ENCODE measurements around the gene NIFK.

DNA sequence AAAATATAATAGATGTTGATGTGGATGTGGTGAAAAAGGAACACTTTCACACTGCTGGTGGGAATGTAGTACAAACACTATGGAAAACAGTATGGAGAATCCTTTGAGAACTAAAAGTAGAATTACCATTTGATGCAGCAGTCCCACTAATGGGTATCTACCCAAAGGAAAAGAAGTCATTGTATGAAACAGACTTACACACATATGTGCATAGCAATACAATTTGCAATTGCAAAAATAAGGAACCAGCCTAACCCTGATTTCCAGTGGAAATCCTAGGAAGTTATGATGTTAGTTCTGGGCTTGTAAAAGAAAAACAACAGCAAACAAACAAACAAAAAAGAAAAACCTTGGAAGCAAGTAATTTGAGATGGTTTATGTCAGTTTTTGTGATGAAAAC, 58.8 kb downstream of the NIFK start:
- TF ChIP-seq, protein P1, sequence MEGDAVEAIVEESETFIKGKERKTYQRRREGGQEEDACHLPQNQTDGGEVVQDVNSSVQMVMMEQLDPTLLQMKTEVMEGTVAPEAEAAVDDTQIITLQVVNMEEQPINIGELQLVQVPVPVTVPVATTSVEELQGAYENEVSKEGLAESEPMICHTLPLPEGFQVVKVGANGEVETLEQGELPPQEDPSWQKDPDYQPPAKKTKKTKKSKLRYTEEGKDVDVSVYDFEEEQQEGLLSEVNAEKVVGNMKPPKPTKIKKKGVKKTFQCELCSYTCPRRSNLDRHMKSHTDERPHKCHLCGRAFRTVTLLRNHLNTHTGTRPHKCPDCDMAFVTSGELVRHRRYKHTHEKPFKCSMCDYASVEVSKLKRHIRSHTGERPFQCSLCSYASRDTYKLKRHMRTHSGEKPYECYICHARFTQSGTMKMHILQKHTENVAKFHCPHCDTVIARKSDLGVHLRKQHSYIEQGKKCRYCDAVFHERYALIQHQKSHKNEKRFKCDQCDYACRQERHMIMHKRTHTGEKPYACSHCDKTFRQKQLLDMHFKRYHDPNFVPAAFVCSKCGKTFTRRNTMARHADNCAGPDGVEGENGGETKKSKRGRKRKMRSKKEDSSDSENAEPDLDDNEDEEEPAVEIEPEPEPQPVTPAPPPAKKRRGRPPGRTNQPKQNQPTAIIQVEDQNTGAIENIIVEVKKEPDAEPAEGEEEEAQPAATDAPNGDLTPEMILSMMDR (IDR thresholded peaks at IDR 0.05; ENCODE audit: insufficient read depth, low read length) = no peak
- TF ChIP-seq GABPA (IDR thresholded peaks at IDR 0.05; ENCODE audit: low read depth) = no peak

Measured in HL-60 (cell line).